Parathyroid adenoma (tissue), 2 donors: ENCODE measurements around the gene MTRF1.

Experiments used
- H2AFZ ChIP-seq: fragments of 300-600 bp; sonication (generic); one replicate; pipeline ENCODE4 v1.7.0; 2017; ENCODE audit warnings: antibody characterized with exemption, mild to moderate bottlenecking
- H3K27ac ChIP-seq: fragments of 300-600 bp; sonication (generic); one replicate; pipeline ENCODE4 v1.7.0; 2017
- H3K27me3 ChIP-seq: fragments of 300-600 bp; sonication (generic); one replicate; pipeline ENCODE4 v1.7.0; 2017; ENCODE audit warnings: low read length; ENCODE audit not compliant: control insufficient read depth, insufficient read depth
- H3K36me3 ChIP-seq: fragments of 300-600 bp; sonication (generic); one replicate; pipeline ENCODE4 v1.7.0; 2017; ENCODE audit warnings: low read length; ENCODE audit not compliant: control insufficient read depth, insufficient read depth
- H3K4me1 ChIP-seq: fragments of 300-600 bp; sonication (generic); one replicate; pipeline ENCODE4 v1.7.0; 2017; ENCODE audit warnings: control low read depth
- H3K4me2 ChIP-seq: fragments of 300-600 bp; sonication (generic); one replicate; pipeline ENCODE4 v1.7.0; 2017; ENCODE audit warnings: low read length
- H3K4me3 ChIP-seq: fragments of 300-600 bp; sonication (generic); one replicate; pipeline ENCODE4 v1.7.0; 2017; ENCODE audit warnings: low read depth, low read length
- H3K79me2 ChIP-seq: fragments of 300-600 bp; sonication (generic); one replicate; pipeline ENCODE4 v1.7.0; 2017; ENCODE audit warnings: control low read depth
- H3K9ac ChIP-seq: fragments of 300-600 bp; sonication (generic); one replicate; pipeline ENCODE4 v1.7.0; 2017; ENCODE audit warnings: mild to moderate bottlenecking
- H3K9me3 ChIP-seq: fragments of 300-600 bp; sonication (generic); one replicate; pipeline ENCODE4 v1.7.0; 2017; ENCODE audit warnings: low read length; ENCODE audit not compliant: control insufficient read depth
- CTCF ChIP-seq: fragments of 300-600 bp; sonication (generic); IDR thresholded peaks from one replicate; pipeline ENCODE4 v1.7.0; 2017; ENCODE audit warnings: antibody characterized with exemption, mild to moderate bottlenecking
- donor health status: primary hyperparathyroidism.

MTRF1 gene

GRCh38 chr13:41259875-41260501 lies 3.4 kb downstream of the MTRF1 start:
- H3K27ac ChIP-seq, result no peak overlapping the region

DNA sequence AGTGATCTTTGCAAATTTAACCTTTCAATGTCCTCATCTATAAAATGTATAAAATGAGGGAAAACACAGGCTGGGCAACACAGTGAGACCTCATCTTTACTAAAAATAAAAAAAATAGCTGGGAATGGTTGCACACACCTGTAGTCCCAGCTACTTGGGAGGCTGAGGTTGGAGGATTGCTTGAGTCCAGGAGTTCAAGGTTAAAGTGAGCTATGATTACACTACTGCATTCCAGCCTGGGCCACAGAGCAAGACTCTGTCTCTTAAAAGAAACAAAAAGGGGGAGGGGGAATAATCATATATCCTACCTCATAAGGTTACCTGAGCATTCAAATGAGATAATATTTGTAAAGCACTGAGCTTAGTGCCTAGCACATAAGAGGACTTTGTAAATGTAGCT lies 5.8 kb downstream of the MTRF1 start:
- Histone ChIP-seq H2AFZ (no peak overlapping the region), H3K9ac (no peak overlapping the region), H3K79me2 (no peaks in the 10 kb centered on the region), H3K4me1 (no peaks in the 10 kb centered on the region), H3K27ac (no peak overlapping the region), H3K9me3 (no peaks in the 10 kb centered on the region), H3K4me2 (no peak overlapping the region), H3K4me3 (no peak overlapping the region), H3K27me3 (no peaks in the 10 kb centered on the region), H3K36me3 (peaks cover 4% of the 10 kb centered on the region)
- no peak for TF ChIP-seq CTCF

More at GRCh38 chr13:41259875-41260501, 3.4 kb downstream of the MTRF1 start:
- no peak for TF ChIP-seq CTCF
- Histone ChIP-seq H3K4me1 (peaks cover 2% of the 10 kb centered on the region), H3K9ac (no peak overlapping the region), H3K4me3 (no peak overlapping the region), H3K36me3 (peaks cover 4% of the 10 kb centered on the region), H3K4me2 (no peak overlapping the region), H3K9me3 (no peaks in the 10 kb centered on the region), H3K79me2 (no peaks in the 10 kb centered on the region), H2AFZ (no peak overlapping the region), H3K27me3 (no peaks in the 10 kb centered on the region)

DNA sequence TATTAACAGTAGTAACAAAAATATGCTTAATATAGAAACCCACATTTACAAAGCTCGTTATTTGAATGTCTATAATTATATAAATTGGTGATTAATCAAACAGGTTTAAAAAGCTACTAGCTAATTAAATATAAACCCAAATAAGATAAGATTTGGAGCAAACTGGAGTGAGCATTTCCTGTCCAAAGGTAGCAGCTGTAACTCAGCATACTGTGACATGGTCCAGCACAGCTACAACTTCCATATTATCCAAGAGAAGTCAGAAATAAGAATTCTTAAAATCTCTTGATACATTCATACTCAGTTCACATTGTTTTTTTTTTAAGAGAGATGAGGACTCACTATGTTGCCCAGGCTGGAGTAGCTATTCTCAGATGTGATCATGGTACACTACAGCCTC lies 8.5 kb downstream of the MTRF1 start:
- H3K79me2 ChIP-seq, result no peaks in the 10 kb centered on the region
- H3K9ac ChIP-seq, result no peak overlapping the region
- H3K4me1 ChIP-seq, result no peaks in the 10 kb centered on the region
- H2AFZ ChIP-seq, result no peak overlapping the region
- peaks cover 4% of the 10 kb centered on the region for H3K36me3 ChIP-seq
- no peak overlapping the region for H3K4me3 ChIP-seq
- H3K4me2 ChIP-seq, result no peak overlapping the region
- H3K9me3 ChIP-seq, result no peaks in the 10 kb centered on the region
- H3K27me3 ChIP-seq, result no peaks in the 10 kb centered on the region
- H3K27ac ChIP-seq, result no peak overlapping the region
- TF ChIP-seq CTCF, result no peak

DNA sequence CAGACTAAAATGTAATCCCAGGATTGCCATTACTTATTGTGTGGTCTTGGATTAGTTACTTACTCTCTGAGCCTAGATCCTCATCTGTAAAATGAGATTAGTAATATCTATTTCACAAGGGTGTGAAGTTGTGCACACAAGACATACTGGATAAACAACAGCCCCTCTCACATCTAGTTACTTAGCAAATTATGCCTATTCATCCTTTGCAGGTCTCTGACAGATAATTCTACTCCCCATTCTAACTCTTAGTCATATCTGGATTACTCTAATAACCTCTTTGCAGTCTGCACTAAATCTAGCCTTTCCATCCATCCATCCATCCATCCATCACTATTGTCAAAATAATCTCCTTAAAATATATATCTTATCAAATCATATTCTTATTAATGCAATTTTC lies 12.4 kb downstream of the MTRF1 start:
- H3K9ac ChIP-seq, result no peak overlapping the region
- H3K79me2 ChIP-seq, result no peaks in the 10 kb centered on the region
- no peak overlapping the region for H3K4me3 ChIP-seq
- H3K36me3 ChIP-seq, result no peaks in the 10 kb centered on the region
- no peak overlapping the region for H3K27ac ChIP-seq
- no peak for TF ChIP-seq CTCF
- H2AFZ ChIP-seq, result no peak overlapping the region
- no peaks in the 10 kb centered on the region for H3K27me3 ChIP-seq
- H3K4me1 ChIP-seq, result no peaks in the 10 kb centered on the region
- no peaks in the 10 kb centered on the region for H3K9me3 ChIP-seq
- H3K4me2 ChIP-seq, result no peak overlapping the region

DNA sequence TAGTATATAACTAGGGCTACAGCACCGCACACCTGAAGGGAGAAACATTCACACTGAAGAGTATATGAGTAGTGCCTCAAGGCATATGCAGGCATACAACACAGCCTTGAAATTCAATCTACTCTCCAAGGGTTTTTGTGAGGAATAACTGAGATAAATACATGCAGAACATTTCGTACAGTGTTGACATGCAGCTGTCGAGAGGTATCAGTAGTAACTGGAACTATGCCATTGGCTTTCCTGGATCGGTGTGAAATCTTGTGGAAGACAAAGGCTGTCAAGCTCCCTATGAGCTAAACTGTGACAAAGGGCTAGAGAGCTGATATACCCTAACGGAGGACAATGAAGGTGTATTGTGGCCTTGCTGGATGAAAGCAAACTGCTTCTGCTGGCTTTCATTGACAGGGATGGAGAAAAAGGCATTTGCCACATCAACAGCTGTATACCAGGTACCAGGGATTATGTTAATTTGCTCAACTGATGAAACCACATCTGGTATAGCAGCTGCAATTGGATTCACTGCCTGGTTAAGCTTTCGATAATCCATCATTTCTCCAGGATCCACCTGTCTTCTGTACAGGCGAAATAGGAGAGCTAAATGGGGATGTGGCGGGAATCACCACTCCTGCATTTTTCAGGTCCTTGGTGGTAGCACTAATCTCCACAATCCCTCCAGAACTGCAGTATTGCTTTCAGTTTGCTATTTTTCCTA lies 16.3 kb downstream of the MTRF1 start:
- TF ChIP-seq CTCF, result no peak
- Histone ChIP-seq H3K79me2 (no peaks in the 10 kb centered on the region), H3K4me2 (no peak overlapping the region), H3K27ac (no peak overlapping the region), H3K36me3 (no peaks in the 10 kb centered on the region), H3K27me3 (no peaks in the 10 kb centered on the region), H3K9me3 (no peaks in the 10 kb centered on the region), H3K4me1 (no peaks in the 10 kb centered on the region), H3K4me3 (no peak overlapping the region), H2AFZ (no peak overlapping the region), H3K9ac (no peak overlapping the region)
